Lung microvascular endothelial cell (primary cell): ENCODE data around the gene FCHSD1. TPM values are rescaled to one million over a fixed set of nuclear protein-coding genes. Genes with fewer than 3 reads are reported as not detected.

ENCODE experiments used
- DNase-seq, 2 donors: peaks; one replicate each; pipeline versions ENCODE4 v3.0.0 to v3.0.0-alpha.2; 2010; ENCODE audit warnings: low read depth in 2 of 2
- total RNA-seq: library from RNA; depleted of rRNA; stranded (reverse); fragments of >200 nt; gene quantifications from 2 replicates; pipeline ENCODE4 v1.2.1, GENCODE V29; 2014

Gene FCHSD1
- 9.3 and 10.5 TPM in 2 replicates for total RNA-seq

DNA sequence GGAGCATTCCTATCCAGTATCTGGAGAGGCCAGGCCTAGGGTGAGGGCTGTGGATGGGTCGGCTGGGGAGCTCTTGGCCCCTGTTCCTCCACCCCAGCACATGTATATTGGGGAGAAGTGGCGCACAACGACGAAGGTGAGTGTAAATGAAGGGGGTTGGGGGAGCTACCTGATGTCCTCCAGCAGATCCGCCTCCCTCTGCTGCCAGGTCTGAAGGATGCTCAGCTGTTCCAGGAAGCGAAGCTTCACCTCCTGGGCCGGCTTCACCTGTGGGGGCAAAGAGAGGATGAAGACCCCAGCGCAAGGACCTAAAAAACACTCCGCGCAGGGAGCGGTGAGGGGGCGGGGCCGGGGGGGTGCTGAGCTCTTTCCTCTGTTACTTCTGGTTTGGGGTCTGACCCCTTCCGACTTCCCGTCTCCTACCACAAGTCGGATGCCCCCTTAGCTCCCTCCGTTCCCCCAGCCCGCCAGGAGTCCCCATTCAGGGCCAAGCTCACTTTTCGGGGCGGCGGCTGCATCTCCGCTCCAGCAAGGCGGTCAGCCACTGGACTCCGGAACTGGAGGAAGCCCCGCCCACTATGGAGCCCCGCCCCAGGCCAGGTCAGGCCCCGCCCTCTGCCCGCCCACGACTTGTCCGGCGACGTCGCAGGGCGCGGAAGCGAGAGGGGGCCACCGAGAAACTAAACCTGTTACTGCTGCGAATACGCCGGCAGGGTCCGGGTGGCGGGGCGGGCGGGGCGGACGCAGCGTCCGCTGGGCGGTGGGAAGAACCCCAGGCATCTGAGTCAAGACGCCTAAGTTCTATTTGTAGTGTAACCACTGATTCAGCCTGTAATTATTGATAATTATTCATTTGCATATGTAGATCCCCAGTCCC, at the start of gene FCHSD1:
TSS of gene FCHSD1 (minus strand) at position 568 of the 877 bp plus-strand sequence. CDS start at position 518, 50 bp downstream.
- DNase-seq: peak; percentile 83 to 85

DNA sequence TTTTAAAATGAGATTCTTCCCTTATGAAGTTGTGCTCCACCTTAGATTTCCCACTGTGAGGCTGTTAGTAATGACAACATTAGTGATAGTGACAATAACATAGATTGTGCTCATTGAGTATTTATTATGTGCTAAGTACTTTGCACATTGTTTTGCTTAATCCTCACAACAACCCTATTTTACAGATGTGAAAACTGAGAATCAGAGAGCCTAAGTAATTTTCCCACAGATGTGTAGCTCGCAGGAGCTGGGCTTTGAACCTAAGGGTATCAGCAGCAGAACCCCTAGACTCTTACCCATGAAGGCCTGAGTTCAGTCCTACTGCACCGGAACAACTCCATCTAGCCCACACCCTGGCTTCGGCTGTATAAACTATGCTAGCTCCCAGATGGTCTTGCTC, 46.4 kb upstream of the FCHSD1 start:
- no peak for DNase-seq

DNA sequence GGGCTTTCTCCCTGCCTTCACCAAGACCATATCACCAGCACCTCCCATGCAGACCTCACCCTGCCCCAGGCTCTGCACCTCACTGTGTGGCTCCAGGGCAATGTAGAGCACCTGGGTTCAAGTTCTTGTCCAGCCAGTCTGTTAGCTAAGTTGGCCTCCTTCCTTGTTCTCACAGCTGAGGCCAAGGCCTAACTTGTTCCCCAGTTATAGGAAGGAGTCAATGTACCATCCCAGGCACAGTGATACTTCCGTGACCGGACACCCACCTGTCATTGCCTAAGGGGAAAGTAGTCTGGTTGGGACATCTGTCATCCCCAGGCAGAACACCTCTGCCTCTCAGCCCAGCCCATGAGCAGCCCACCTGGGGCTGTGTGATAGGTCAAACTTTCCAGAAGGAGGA, 45.2 kb upstream of the FCHSD1 start:
- no peak for DNase-seq

DNA sequence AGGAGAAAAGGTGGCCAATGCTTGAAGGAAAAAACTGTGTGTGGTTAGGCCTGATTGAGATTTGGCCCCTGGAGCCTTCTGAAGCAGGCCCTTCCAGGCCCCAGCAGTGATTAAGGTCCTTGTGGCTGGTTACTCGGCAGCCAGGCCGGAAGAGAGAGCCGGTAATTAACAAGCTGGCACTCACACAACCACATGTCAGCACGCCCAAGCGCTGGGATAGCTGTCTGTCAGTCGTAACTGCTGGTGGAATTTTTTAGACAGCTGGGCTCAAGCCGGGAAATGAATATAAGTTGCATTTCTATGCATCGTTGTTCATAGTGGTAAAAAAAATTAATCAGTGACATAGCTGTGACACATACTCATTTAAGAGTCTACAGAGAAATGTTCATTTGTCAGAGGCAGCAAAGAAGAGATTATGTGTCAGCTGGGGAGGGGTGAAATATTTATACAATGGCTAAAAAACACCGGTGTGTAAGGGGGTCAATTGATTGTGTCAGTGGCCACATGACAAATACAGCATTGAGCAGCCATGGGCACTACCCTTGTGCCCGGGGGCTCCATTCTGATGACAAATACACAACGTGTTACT, 44.5 kb upstream of the FCHSD1 start:
- DNase-seq: peak in 1 of 2 donors; percentile 64

DNA sequence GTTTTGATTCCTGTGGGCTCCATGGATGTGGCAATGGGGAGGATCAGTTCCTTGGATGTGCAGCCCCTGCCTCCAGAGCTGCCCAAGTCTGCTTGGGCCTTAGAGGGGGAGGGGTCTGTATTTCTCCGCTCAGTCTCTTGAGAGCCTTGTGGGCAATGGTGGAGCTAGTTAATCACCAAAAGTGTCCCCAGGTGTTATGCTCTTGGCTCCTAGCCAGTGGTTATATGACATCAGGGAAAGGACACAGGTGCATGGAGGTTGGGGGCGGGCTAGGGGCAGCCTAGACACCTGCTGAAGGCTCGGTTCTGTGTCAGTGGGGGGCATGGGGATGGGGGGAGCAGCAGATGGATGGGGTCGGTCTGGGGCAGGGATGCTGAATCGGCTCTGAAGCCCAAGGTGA, 43.3 kb upstream of the FCHSD1 start:
- DNase-seq: no peak

- no peak for DNase-seq
Measured at GRCh38 chr5:141692919-141693725, 41.9 kb upstream of the FCHSD1 start.

GRCh38 chr5:141692533-141692888, 41.3 kb upstream of the FCHSD1 start:
- DNase-seq: no peak

- DNase-seq: peak; percentile 80 to 88
Measured at GRCh38 chr5:141691867-141692532, 40.8 kb upstream of the FCHSD1 start.

GRCh38 chr5:141691286-141691866, 40.2 kb upstream of the FCHSD1 start:
- no peak for DNase-seq

GRCh38 chr5:141686648-141687416, 35.6 kb upstream of the FCHSD1 start:
- peak in 1 of 2 donors; percentile 12 for DNase-seq

- no peak for DNase-seq
Measured at GRCh38 chr5:141685591-141685990, 34.4 kb upstream of the FCHSD1 start.

- peak in 1 of 2 donors; percentile 13 for DNase-seq
Measured at GRCh38 chr5:141683596-141684141, 32.5 kb upstream of the FCHSD1 start.

DNA sequence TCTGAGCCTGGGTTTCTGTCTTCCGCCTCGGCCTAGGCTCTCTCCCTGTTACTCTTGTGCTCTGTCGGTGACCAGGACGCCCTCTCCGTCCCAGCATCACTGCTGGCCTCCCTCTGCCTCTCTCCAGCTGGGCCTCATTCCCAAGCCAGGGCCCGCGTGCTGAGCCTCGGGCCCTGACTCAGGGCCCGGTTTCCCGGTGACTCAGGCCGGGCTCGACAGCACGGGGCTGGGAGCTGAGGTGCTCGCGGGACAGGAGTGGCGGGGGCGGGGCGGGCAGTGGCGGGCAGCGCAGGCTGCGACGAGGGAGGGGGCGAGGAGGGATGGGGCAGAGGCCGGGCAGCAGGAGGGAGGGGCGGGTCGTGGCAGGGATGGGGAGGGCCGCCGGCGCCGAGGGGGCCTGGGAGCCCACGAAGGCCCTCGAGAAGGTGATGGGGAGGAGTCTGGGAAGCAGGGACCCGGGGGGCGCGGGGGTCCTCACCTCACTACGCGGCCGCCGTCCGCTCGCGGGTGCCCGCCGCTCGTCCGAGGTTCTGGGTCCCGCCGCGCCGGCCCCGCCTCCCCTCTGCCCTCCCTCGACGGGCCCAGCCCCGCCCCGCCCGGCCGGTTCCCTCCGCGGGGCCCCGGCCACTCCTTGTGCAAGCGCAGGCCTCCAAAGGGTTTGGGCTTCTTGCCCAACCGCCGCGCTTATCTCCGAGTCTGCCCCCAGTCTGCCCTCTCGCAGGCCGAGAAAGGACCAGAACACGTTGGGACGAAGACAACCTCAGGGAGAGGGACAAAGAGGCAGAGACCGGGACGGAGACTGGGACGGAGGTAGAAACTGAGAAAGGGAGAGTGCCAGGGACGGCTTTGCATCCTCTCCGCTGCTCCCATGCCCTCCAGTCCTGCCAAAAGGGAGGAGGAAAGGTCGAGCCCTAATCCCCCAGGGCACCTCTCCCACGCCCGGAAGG, 30.8 kb upstream of the FCHSD1 start, which contains the start of gene ARAP3:
TSS of gene ARAP3 (minus strand) at position 536 of the 947 bp plus-strand sequence. CDS start 1,744 bp downstream, outside the sequence.
- peak; percentile 93 to 96 for DNase-seq

DNA sequence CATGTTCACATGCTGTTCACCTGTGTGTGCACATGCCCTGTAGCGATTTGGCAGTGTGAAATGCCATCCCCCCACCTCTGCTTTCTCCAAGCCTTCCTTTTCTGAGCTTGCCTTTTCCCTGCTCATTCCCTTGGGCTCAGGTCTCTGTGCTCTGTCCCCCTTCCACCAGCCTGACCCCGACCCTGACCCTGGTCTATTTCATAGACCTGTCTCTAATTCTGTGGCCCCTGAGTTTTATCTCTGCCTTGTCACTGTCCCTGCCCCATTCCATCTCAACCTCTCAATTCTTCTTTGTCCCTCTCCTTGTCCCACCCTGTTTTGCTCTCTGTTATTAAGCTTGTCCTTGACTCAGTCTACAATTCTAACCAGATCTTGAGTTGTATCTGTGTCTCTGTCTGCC, 30.1 kb upstream of the FCHSD1 start:
- no peak for DNase-seq

DNA sequence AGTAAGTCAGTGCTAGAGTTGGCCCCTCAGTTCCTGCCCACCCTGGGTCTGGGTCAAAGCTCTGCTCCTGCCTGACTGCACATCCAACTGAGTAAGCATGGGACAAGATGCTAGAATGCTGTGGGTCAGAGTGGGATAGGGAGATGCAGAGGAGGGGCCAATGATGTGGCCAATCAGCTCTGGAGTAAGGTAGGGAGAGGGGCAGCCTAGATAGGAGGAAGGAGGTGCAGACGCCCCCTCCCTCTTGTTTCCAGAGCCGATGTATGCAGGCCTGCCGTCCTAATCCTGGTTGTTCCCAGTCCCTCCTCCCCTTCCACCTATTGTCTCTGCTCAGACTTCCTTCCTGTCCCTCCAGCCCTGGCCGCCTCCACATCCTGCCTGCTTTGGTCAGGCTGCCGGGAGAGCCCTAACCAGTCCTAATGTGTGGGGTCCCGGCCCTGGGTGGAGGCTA, 29.6 kb upstream of the FCHSD1 start:
- DNase-seq: peak; percentile 98 to 99

- peak; percentile 5 to 14 for DNase-seq
Measured at GRCh38 chr5:141680178-141680577, 29.0 kb upstream of the FCHSD1 start.

DNA sequence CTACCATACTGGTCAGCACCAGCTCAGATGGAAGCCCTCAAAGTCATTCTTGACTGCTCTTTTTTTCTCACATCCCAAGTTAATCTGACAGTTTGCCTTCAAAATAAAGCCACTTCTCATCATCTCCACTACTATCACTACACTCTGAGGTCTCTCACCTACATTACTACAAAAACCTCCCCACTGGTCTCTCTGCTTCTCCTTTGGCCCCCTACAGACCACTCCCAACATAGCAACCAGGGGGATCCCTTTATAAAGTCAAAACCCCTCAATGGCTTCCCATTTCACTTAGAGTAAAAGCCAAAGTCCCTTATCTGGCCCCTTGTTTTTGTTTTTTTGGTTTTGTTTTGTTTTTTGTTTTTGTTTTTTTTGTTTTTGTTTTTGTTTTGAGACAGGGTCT, 26.2 kb upstream of the FCHSD1 start:
- peak in 1 of 2 donors; percentile 33 for DNase-seq

GRCh38 chr5:141675672-141676071, 24.5 kb upstream of the FCHSD1 start:
- no peak for DNase-seq

DNA sequence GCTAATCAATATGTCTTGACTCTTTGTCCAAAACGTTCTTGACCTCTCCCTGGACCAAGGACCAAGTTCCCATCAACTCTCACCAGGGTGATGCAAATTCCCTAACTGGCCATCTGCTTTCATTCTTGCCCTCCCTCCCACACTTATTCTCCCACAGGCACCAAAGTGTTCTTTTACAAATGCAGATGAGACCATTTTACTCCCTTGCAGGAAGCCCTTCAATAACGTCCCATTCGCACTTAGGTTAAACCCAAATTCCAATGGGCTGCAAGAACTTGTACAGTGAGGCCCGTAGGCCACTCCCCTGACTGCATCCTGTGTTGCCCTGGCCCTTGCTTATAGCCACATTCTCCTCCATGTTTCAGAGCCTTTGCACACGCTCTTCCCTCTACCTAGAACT, 23.5 kb upstream of the FCHSD1 start:
- no peak for DNase-seq
